Measurements from ENCODE around the gene CCZ1B. TPM values are rescaled to one million over a fixed set of nuclear protein-coding genes. Genes with fewer than 3 reads are reported as not detected.
"Not testable (repeated sequence)": the region's sequence is repeated elsewhere in the genome, so short reads cannot be mapped to it uniquely, and the experiment has no call there.

Gene CCZ1B
- total RNA-seq, 1 donor from 2014 or later = 57.7 TPM

DNA sequence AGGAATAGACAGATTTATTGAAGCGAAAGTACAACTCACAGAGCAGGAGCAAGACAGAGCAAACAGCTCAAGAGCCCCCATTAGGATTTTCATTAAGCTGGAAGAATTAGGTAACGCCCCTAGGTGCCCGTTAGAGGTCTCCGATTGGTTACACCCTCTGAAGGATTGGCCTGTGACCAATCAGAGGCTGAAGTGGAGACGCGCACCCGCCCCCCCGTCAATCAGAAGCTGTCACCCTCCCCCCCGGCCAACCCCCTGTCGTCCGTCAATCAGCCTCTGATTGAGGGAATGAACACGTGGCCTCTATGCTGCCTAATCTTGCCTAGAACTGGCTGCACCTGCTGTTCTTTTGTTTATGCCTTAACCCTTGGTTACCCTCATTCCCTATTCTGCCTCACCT is 1.1 kb upstream of the CCZ1B start:
- DNase-seq (ENCODE audit: low read depth) = not testable (repeated sequence)

DNA sequence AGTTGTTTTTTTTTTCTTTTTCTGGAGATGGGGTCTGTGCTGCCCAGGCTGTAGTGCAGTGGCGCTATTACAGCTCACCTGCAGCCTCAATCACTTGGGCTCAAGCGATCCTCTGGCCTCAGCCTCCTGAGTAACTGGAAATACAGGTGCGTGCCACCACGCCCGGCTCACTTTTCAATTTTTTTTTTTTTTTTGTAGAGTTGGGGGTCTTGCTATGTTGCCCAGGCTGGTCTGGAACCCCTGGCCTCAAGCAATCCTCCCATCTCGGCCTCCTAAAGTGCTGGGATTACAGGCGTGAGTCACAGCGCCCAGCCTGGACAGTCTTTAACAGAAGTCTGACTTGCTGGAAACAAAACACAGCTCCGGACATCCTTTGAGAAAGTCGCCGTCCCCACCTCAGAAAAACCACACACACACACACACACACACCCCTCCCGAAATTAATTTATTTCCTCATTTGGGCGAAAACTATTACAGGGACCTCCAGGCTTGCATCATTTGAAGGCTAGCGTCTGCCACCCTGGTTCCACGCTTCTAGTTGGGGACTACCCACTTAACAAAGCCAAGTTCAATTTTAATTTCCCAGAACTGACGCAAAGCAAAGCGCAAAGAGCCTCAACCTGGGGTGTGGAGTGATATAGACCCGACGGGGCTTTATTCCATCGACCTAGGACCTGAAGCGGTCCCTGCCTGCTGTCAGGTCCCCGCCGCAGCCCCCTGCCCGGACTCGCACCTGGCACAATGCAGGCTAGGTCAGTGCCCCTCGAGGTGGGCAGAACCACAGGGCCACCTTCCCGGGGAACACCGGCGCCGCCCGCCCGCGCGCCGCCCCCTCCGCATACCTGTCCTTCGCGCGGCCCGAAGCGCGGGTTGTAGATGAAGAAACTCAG is 594 bp downstream of the CCZ1B start:
- not testable (repeated sequence) for FAIRE-seq; H3K27me3 ChIP-seq (ENCODE audit: control insufficient read depth, insufficient read depth, low read length); H3K36me3 ChIP-seq (ENCODE audit: control insufficient read depth, insufficient read depth, low read length); DNase-seq (ENCODE audit: low read depth)
- peak overlapping the region; percentile 28 for H3K4me3 ChIP-seq (ENCODE audit: low read depth, low read length)

More for the DNA sequence above, 1.1 kb upstream of the CCZ1B start:
- not testable (repeated sequence) for H3K4me3 ChIP-seq (ENCODE audit: low read depth, low read length); H3K36me3 ChIP-seq (ENCODE audit: control insufficient read depth, insufficient read depth, low read length); FAIRE-seq; H3K27me3 ChIP-seq (ENCODE audit: control insufficient read depth, insufficient read depth, low read length)

DNA sequence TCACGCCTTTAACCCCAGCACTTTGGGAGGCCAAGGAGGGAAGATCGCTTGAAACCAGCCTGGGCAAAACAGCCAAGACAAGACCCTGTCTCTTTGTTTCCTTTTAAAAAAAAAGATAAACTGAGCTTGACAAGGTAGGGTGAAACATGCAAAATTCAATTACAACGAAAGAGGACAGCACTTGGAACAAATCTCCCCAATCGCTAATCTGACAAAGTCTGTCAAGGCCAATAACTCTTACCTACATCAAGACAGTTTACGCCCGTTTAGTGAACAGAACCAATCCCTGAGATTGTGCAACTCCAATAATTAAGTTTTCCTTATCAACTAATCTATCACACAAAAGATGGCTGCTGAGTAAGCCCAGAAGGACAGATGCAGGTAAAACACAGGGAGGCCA is 4.5 kb downstream of the CCZ1B start:
- H3K27me3 ChIP-seq (ENCODE audit: control insufficient read depth, insufficient read depth, low read length); H3K4me3 ChIP-seq (ENCODE audit: low read depth, low read length); FAIRE-seq; DNase-seq (ENCODE audit: low read depth); H3K36me3 ChIP-seq (ENCODE audit: control insufficient read depth, insufficient read depth, low read length): not testable (repeated sequence)

DNA sequence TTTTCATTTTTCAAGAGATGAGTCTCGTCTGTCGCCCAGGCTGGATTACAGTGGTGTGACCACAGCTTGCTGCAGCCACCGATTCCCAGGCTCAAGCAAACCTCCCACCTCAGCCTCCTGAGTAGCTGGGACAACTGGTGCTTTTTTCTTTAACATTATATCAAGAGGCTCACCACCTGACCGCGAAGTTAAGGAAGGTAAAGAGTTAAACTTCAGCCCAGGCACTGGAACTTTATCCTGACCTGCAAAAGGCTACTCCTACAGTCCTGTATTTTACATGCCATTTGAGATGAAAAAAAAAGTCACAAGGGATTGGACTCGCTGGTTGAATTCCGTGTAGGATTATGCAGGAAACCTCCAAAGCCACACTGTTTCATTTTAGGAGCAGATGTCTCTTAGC is 10.6 kb downstream of the CCZ1B start:
- not testable (repeated sequence) for H3K27me3 ChIP-seq (ENCODE audit: control insufficient read depth, insufficient read depth, low read length); H3K36me3 ChIP-seq (ENCODE audit: control insufficient read depth, insufficient read depth, low read length); H3K4me3 ChIP-seq (ENCODE audit: low read depth, low read length); FAIRE-seq; DNase-seq (ENCODE audit: low read depth)

- H3K27me3 ChIP-seq (ENCODE audit: control insufficient read depth, insufficient read depth, low read length); FAIRE-seq; H3K4me3 ChIP-seq (ENCODE audit: low read depth, low read length); DNase-seq (ENCODE audit: low read depth); H3K36me3 ChIP-seq (ENCODE audit: control insufficient read depth, insufficient read depth, low read length): not testable (repeated sequence)
Measured at GRCh38 chr7:6813011-6813410, 13.1 kb downstream of the CCZ1B start.

DNA sequence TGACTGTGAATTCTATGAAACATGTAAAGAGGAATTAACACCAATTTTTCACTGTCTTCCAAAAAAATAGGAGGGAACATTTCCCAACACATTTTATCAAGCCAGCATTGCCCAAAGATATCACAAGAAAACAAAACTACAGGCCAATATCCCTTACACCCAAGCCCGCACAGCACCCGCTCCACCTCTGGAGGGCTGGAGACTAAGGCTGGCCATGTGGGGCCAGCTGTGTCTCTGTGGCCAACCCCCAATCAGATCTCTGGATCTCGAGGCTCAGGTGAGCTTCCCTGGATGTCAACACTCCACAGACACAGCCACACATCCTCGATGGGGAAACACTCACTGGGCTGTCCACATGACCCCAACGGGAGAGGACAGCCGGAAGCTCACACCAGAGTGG is 18.1 kb downstream of the CCZ1B start:
- not testable (repeated sequence) for H3K4me3 ChIP-seq (ENCODE audit: low read depth, low read length); DNase-seq (ENCODE audit: low read depth); H3K27me3 ChIP-seq (ENCODE audit: control insufficient read depth, insufficient read depth, low read length); H3K36me3 ChIP-seq (ENCODE audit: control insufficient read depth, insufficient read depth, low read length); FAIRE-seq

DNA sequence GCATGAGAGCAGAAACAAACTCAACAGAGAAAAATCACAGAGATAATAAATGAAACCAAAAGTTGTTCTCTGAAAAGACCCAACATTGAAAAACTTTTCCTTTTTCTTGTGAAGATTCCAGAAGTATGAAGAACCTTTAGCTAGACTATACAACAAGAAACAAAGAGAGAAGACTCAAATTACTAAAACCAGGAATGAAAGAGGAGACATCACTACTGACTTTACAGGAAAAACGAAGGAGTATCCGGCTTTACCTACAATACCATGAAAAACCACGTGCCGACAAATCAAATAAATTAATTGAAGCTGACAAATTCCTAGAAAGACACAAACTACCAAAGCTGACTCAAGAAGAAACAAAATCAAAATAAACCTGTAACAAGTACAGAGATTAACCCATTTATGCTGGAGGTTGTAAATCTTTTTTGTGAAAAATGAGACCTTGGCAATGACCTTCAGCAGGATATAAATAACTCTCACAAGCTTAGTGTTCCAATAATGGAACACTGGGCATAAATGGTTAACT is 18.6 kb downstream of the CCZ1B start:
- not testable (repeated sequence) for DNase-seq (ENCODE audit: low read depth); H3K4me3 ChIP-seq (ENCODE audit: low read depth, low read length); H3K27me3 ChIP-seq (ENCODE audit: control insufficient read depth, insufficient read depth, low read length); FAIRE-seq; H3K36me3 ChIP-seq (ENCODE audit: control insufficient read depth, insufficient read depth, low read length)

- DNase-seq (ENCODE audit: low read depth); H3K4me3 ChIP-seq (ENCODE audit: low read depth, low read length); H3K27me3 ChIP-seq (ENCODE audit: control insufficient read depth, insufficient read depth, low read length); FAIRE-seq; H3K36me3 ChIP-seq (ENCODE audit: control insufficient read depth, insufficient read depth, low read length): not testable (repeated sequence)
Measured at GRCh38 chr7:6800331-6800730, 25.7 kb downstream of the CCZ1B start.

GRCh38 chr7:6799887-6800286 is 26.2 kb downstream of the CCZ1B start:
- not testable (repeated sequence) for H3K4me3 ChIP-seq (ENCODE audit: low read depth, low read length); FAIRE-seq; H3K36me3 ChIP-seq (ENCODE audit: control insufficient read depth, insufficient read depth, low read length); H3K27me3 ChIP-seq (ENCODE audit: control insufficient read depth, insufficient read depth, low read length); DNase-seq (ENCODE audit: low read depth)

GRCh38 chr7:6798047-6798446 is 28.0 kb downstream of the CCZ1B start:
- not testable (repeated sequence) for H3K4me3 ChIP-seq (ENCODE audit: low read depth, low read length); FAIRE-seq; H3K27me3 ChIP-seq (ENCODE audit: control insufficient read depth, insufficient read depth, low read length); DNase-seq (ENCODE audit: low read depth); H3K36me3 ChIP-seq (ENCODE audit: control insufficient read depth, insufficient read depth, low read length)

DNA sequence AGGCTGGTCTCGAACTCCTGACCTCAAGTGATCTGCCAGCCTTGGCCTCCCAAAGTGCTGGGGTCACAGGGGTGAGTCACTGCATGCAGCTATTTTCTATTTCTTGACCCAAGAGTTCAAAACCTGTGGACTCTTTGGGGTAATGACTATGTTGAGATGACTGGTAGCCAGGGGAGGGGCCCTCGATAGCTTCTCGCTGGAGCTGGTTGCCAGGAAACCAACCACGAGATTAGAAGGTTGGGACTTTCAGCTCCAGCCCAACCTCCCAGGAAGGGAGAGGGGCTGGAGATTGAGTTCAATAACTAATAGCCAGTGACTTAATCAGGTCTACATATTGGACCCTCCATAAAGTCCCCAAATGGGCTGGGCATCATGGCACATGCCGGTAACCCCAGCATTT is 28.9 kb downstream of the CCZ1B start:
- not testable (repeated sequence) for FAIRE-seq; DNase-seq (ENCODE audit: low read depth); H3K27me3 ChIP-seq (ENCODE audit: control insufficient read depth, insufficient read depth, low read length); H3K4me3 ChIP-seq (ENCODE audit: low read depth, low read length); H3K36me3 ChIP-seq (ENCODE audit: control insufficient read depth, insufficient read depth, low read length)

GRCh38 chr7:6794276-6794675 is 31.8 kb downstream of the CCZ1B start:
- not testable (repeated sequence) for H3K4me3 ChIP-seq (ENCODE audit: low read depth, low read length); DNase-seq (ENCODE audit: low read depth); H3K36me3 ChIP-seq (ENCODE audit: control insufficient read depth, insufficient read depth, low read length); H3K27me3 ChIP-seq (ENCODE audit: control insufficient read depth, insufficient read depth, low read length)
- FAIRE-seq = peak; percentile 43

- DNase-seq (ENCODE audit: low read depth) = peak; percentile 29
- FAIRE-seq; H3K36me3 ChIP-seq (ENCODE audit: control insufficient read depth, insufficient read depth, low read length); H3K4me3 ChIP-seq (ENCODE audit: low read depth, low read length); H3K27me3 ChIP-seq (ENCODE audit: control insufficient read depth, insufficient read depth, low read length): not testable (repeated sequence)
Measured at GRCh38 chr7:6792113-6792872, 33.8 kb downstream of the CCZ1B start.

DNA sequence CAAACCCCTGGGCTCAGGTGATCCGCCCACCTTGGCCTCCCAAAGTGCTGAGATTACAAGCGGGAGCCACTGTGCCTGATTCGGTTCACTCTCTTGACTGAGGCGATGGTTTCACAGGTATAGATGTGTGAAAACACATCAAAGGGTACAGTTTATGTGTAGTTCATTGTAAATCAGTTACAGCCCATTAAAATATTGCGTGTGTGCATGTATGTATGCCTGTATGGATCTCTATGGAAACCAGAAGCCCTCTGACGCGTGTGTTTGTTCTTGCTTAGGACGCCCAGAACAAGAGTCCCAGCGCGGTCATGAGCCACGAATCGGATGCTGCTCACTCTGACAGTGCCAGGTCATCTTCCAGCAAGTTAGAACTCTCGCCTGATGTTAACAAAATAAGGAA is 36.7 kb downstream of the CCZ1B start:
- not testable (repeated sequence) for DNase-seq (ENCODE audit: low read depth); H3K36me3 ChIP-seq (ENCODE audit: control insufficient read depth, insufficient read depth, low read length); H3K4me3 ChIP-seq (ENCODE audit: low read depth, low read length); H3K27me3 ChIP-seq (ENCODE audit: control insufficient read depth, insufficient read depth, low read length)
- FAIRE-seq = peak; percentile 13

Data from bronchial epithelial cell (primary cell).